ENCODE data around the gene PRCP. TPM values are rescaled to one million over a fixed set of nuclear protein-coding genes. Genes with fewer than 3 reads are reported as not detected.

The PRCP gene
- total RNA-seq (2021) = 56.2 and 56.7 TPM in 2 replicates
- long read RNA-seq, transcript PRCP-201 (9 exons, 3,090 nt) = major isoform, 294 of 380 reads
- long read RNA-seq, partial matches to known transcripts = 18 of 380 reads
- long read RNA-seq, other reads (novel, unspliced or antisense) = 68 of 380 reads

- H4K5ac ChIP-seq (ENCODE audit: insufficient read length, low read depth, low read length) = no peak within 1 kb of the TSS
- no peak within 1 kb of the TSS for H2BK15ac ChIP-seq (ENCODE audit: low read depth, low read length)
- no peak within 1 kb of the TSS for H3K23ac ChIP-seq (ENCODE audit: insufficient read length, low read depth, low read length)
- peak within 1 kb of the TSS; percentile 92 to 99 for H3K4me3 Mint-ChIP-seq
- peaks cover 16% of the 10 kb centered on the region for H3K23me2 ChIP-seq (ENCODE audit: insufficient read length, low read depth, low read length, poor library complexity, severe bottlenecking)
- H3K9me3 Mint-ChIP-seq = no peaks in the 10 kb centered on the region
- peak within 1 kb of the TSS; percentile 63 for H2AFZ ChIP-seq (ENCODE audit: low read length)
- H3T11ph ChIP-seq (ENCODE audit: low read length) = no peak within 1 kb of the TSS
- H2BK20ac ChIP-seq (ENCODE audit: low read depth, low read length, poor library complexity, severe bottlenecking) = no peak within 1 kb of the TSS
- no peak within 1 kb of the TSS for H4K8ac ChIP-seq (replicated peaks; ENCODE audit: insufficient read length, low read depth, low read length)
- no peak within 1 kb of the TSS for H3K4ac ChIP-seq (ENCODE audit: low read depth, low read length)
- no peak within 1 kb of the TSS for H2BK120ac ChIP-seq (ENCODE audit: low read depth, low read length, poor library complexity, severe bottlenecking)
- H2AK5ac ChIP-seq (ENCODE audit: insufficient read length, low read length) = no peak within 1 kb of the TSS
- H2BK5ac ChIP-seq (ENCODE audit: insufficient read length, low read length) = no peak within 1 kb of the TSS
- no CpG with 5 or more reads among the region's 40 CpGs for WGBS (ENCODE audit: extremely low coverage, insufficient read length, low lambda C conversion rate)
- peak; percentile 97 for DNase-seq
- 0 out of 7 replicates have a peak, but pooled peaks cover 0 to 2% (median 2%) of the 10 kb centered on the region in 3 experiments for H3K36me3 Mint-ChIP-seq (ENCODE audit: insufficient read depth in 1 of 3, low read depth in 3 of 3)
- H3K4me2 ChIP-seq (ENCODE audit: insufficient read depth, insufficient read length, low read length) = peak within 1 kb of the TSS; percentile 90
- no peaks in the 10 kb centered on the region for H3K27me3 Mint-ChIP-seq (ENCODE audit: low read depth)
- H2BK12ac ChIP-seq (ENCODE audit: insufficient read length, low read depth, low read length) = no peak within 1 kb of the TSS
- peaks cover 21 to 24% of the 10 kb centered on the region in 2 experiments for H3K4me1 Mint-ChIP-seq
- H3K9me3 ChIP-seq (ENCODE audit: control insufficient read depth, low read depth, low read length) = no peaks in the 10 kb centered on the region
- H3K4me1 ChIP-seq (ENCODE audit: insufficient read depth, low read length) = peaks cover 3% of the 10 kb centered on the region; the same call in 1 of the 2 replicates
- no peaks in the 10 kb centered on the region for H3K27me3 ChIP-seq (ENCODE audit: insufficient read depth, low read length)
- no peaks in the 10 kb centered on the region for H4K20me1 ChIP-seq (ENCODE audit: control insufficient read depth, insufficient read depth, insufficient read length)
- H3K14ac ChIP-seq (ENCODE audit: insufficient read depth, low read length) = peak within 1 kb of the TSS; percentile 61
- H3K27ac Mint-ChIP-seq = peak within 1 kb of the TSS; percentile 97 to 99 (median 97)
- TF ChIP-seq, protein P1, sequence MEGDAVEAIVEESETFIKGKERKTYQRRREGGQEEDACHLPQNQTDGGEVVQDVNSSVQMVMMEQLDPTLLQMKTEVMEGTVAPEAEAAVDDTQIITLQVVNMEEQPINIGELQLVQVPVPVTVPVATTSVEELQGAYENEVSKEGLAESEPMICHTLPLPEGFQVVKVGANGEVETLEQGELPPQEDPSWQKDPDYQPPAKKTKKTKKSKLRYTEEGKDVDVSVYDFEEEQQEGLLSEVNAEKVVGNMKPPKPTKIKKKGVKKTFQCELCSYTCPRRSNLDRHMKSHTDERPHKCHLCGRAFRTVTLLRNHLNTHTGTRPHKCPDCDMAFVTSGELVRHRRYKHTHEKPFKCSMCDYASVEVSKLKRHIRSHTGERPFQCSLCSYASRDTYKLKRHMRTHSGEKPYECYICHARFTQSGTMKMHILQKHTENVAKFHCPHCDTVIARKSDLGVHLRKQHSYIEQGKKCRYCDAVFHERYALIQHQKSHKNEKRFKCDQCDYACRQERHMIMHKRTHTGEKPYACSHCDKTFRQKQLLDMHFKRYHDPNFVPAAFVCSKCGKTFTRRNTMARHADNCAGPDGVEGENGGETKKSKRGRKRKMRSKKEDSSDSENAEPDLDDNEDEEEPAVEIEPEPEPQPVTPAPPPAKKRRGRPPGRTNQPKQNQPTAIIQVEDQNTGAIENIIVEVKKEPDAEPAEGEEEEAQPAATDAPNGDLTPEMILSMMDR (conservative IDR thresholded peaks at IDR 0.05) = no peak; the same call in 2 of the 3 replicates
- no peaks in the 10 kb centered on the region for H3K79me1 ChIP-seq (ENCODE audit: insufficient read depth, low read depth, low read length, poor library complexity, severe bottlenecking)
- H3K56ac ChIP-seq (ENCODE audit: insufficient read length, low read depth, low read length) = no peak within 1 kb of the TSS
- peak within 1 kb of the TSS; percentile 72 for H3K9ac ChIP-seq (ENCODE audit: extremely low read depth, insufficient read length, low read length)
- H3K18ac ChIP-seq (ENCODE audit: insufficient read length, low read depth, low read length) = peak within 1 kb of the TSS; percentile 84
- H3K27ac ChIP-seq (ENCODE audit: insufficient read length, low read depth, low read length) = no peak within 1 kb of the TSS
- H3K79me2 ChIP-seq (ENCODE audit: insufficient read depth, low read length) = peaks cover 11% of the 10 kb centered on the region; the same call in 1 of the 2 replicates
- no peak within 1 kb of the TSS for H4K91ac ChIP-seq (ENCODE audit: insufficient read length, low read depth, low read length)
These were observed at the start of gene PRCP for GRCh38 chr11:82900277-82901164. PRCP (minus strand) TSS chr11:82900430; CDS start chr11:82900402, 28 bp downstream.
